Mesendoderm (in vitro differentiated cells): ENCODE data around the gene JARID2.
"Not testable (repeated sequence)": the region's sequence is repeated elsewhere in the genome, so short reads cannot be mapped to it uniquely, and the experiment has no call there.

Source experiments
- DNase-seq: peaks from one replicate; pipeline ENCODE4 v3.0.0; 2013
- H2AK5ac ChIP-seq: 2 replicates; pipeline ENCODE4 v1.6.1; 2013; ENCODE audit warnings: low read length, inconsistent platforms
- H2BK120ac ChIP-seq: 2 replicates; pipeline ENCODE4 v1.6.1; 2013; ENCODE audit warnings: low read depth, mild to moderate bottlenecking, low read length, moderate library complexity, mixed read lengths
- H2BK15ac ChIP-seq: replicated peaks from 2 replicates; pipeline ENCODE4 v1.6.1; 2013; ENCODE audit warnings: low read depth, mild to moderate bottlenecking, moderate library complexity
- H2BK5ac ChIP-seq: 2 replicates; pipeline ENCODE4 v1.6.1; 2013; ENCODE audit warnings: low read length, inconsistent platforms
- H3K18ac ChIP-seq: 2 replicates; pipeline ENCODE4 v1.6.1; 2013; ENCODE audit warnings: mild to moderate bottlenecking, low read length, mixed read lengths
- H3K23ac ChIP-seq: one replicate; pipeline ENCODE4 v1.6.1; 2013; ENCODE audit warnings: low read length
- H3K27ac ChIP-seq: 2 replicates; pipeline ENCODE4 v1.5.1; 2013; ENCODE audit warnings: low read depth, mild to moderate bottlenecking, inconsistent platforms, low read length, moderate library complexity
- H3K27me3 ChIP-seq: 2 replicates; pipeline ENCODE4 v1.6.1; 2013; ENCODE audit warnings: low read length, control low read depth, mild to moderate bottlenecking, inconsistent platforms; ENCODE audit not compliant: insufficient read depth, poor library complexity
- H3K36me3 ChIP-seq: 2 replicates; pipeline ENCODE4 v1.6.1; 2013; ENCODE audit warnings: low read length, inconsistent platforms; ENCODE audit not compliant: control insufficient read depth, insufficient read depth
- H3K4ac ChIP-seq: one replicate; pipeline ENCODE4 v1.6.1; 2013; ENCODE audit warnings: low read depth, mild to moderate bottlenecking, low read length, moderate library complexity
- H3K4me1 ChIP-seq: 2 replicates; pipeline ENCODE4 v1.6.1; 2013; ENCODE audit warnings: low read depth, low read length, inconsistent platforms; ENCODE audit not compliant: control insufficient read depth
- H3K4me2 ChIP-seq: 2 replicates; pipeline ENCODE4 v1.6.1; 2013; ENCODE audit warnings: low read length
- H3K4me3 ChIP-seq: 2 replicates; pipeline ENCODE4 v1.5.1; 2013; ENCODE audit warnings: mild to moderate bottlenecking, low read length
- H3K56ac ChIP-seq: one replicate; pipeline ENCODE4 v1.6.1; 2013; ENCODE audit warnings: low read length
- H3K79me1 ChIP-seq: 2 replicates; pipeline ENCODE4 v1.6.1; 2013; ENCODE audit warnings: low read length, inconsistent platforms
- H3K79me2 ChIP-seq: 2 replicates; pipeline ENCODE4 v1.6.1; 2013; ENCODE audit warnings: mild to moderate bottlenecking, low read length; ENCODE audit not compliant: control insufficient read depth, insufficient read depth
- H3K9ac ChIP-seq: 2 replicates; pipeline ENCODE4 v1.6.1; 2013; ENCODE audit warnings: low read length, inconsistent platforms
- H4K5ac ChIP-seq: one replicate; pipeline ENCODE4 v1.6.1; 2013; ENCODE audit warnings: low read length
- H4K8ac ChIP-seq: one replicate; pipeline ENCODE4 v1.6.1; 2013; ENCODE audit warnings: low read depth, mild to moderate bottlenecking, control low read depth, low read length, moderate library complexity
- WGBS: extraction: QIAGEN DNeasy Blood & Tissue Kit; methylation state at CpG from one replicate; pipeline ENCODE4 v1.1.7; 2013; ENCODE audit warnings: low lambda C conversion rate, missing lambda C conversion rate; ENCODE audit not compliant: insufficient coverage; ENCODE audit errors: extremely low coverage; 5-methylcytosine and 5-hydroxymethylcytosine counted together

The JARID2 gene

DNA sequence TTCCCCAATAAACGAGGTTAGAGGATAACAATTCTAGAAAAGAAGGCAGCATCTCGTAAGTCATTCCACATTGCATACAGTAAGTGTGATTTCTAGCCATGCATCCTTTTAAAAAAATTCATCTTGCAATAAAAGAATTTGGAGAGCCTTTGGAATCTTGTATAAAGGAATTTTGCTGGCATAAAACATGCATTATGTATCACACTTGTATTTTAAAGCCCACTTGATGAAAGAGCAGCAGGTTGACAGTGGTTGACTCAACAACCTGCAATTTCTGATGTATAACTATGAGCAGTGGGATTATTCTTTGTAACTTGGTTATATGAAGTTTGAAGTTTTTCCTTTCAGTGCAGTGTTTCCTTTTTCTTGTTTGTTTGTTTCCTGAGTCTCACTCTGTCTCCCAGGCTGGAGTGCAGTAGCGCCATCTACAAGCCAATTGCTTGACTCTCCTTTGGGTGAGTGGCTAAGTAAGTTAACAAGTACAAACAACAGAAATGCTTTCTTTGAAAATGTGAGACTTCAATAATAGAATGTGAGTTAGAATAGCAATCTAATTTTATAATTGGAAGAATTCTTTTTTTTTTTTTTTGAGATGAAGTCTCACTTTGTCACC, 39.9 kb downstream of the JARID2 start:
- WGBS, result no CpG with 5 or more reads among the region's 3 CpGs
- Histone ChIP-seq H4K8ac (no peak overlapping the region), H3K27me3 (no peaks in the 10 kb centered on the region), H3K79me1 (no peaks in the 10 kb centered on the region), H3K36me3 (no peaks in the 10 kb centered on the region), H3K23ac (no peak overlapping the region), H2BK5ac (no peak overlapping the region), H3K79me2 (peaks cover 83% of the 10 kb centered on the region), H2AK5ac (no peak overlapping the region), H3K56ac (no peak overlapping the region), H4K5ac (no peak overlapping the region), H3K4ac (no peak overlapping the region), H3K27ac (no peak overlapping the region), H2BK120ac (no peak overlapping the region), H3K4me3 (no peak overlapping the region), H3K4me1 (peaks cover 2% of the 10 kb centered on the region), H3K4me2 (no peak overlapping the region), H3K18ac (no peak overlapping the region), H2BK15ac (no peak overlapping the region), H3K9ac (no peak overlapping the region)
- no peak for DNase-seq

DNA sequence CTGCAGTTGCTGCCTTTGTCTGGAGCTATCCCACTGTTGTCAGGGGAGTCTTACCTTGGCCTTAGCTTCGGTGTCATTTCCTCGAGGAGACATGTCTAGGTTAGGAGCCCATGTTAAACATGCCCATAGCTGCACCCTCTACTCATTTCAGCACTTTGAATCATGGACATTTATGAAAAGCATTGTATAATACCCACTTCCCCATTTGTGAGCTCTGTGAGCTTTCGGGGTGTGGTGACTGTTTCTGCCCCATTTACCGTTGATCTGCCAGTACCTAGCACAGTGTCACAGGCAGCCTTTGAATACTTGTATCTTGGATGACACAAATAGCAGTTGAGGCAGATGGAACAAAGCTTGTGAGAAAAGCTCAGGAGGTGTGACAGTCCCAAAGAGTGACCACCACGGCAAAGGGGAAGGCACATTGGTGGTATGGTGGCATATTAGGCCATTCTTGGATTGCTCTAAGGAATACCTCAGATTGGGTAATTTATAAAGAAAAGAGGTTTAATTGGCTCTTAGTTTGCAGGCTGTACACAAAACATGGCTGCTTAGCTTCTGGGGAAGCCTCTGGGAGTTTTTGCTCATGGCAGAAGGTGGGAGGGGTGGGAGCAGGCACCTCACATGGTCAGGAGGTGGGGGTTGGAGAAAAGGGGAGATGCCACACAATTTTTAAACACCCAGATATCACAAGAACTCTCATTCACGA, 42.0 kb downstream of the JARID2 start:
- no peak for DNase-seq

DNA sequence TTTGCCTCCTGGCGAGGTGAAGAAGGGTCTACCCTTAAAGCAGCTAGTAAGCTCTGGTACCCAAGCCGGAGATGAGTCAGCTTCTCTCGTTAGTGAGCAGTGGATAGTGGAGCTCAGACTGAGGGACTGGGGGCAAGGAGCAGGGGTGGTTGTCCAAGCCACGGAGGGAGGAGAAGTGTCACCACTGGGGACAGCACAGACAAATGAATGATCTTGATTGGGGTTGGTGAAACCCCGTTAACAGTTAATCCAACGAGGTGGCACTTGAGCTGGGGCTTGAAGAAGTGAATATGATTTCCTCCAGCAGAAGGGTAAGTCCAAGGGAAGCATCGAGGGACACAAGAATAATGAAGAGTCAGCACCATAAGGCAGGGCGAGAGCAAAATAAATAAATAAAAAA, 43.0 kb downstream of the JARID2 start:
- no peak overlapping the region for H3K9ac ChIP-seq
- peaks cover 84% of the 10 kb centered on the region for H3K79me2 ChIP-seq
- no peak overlapping the region for H3K18ac ChIP-seq
- WGBS, result no CpG with 5 or more reads among the region's 8 CpGs
- H3K4me2 ChIP-seq, result no peak overlapping the region
- no peak overlapping the region for H3K27ac ChIP-seq
- H4K8ac ChIP-seq, result no peak overlapping the region
- peaks cover 6% of the 10 kb centered on the region for H3K79me1 ChIP-seq
- H3K27me3 ChIP-seq, result no peaks in the 10 kb centered on the region
- no peaks in the 10 kb centered on the region for H3K4me1 ChIP-seq
- H2BK15ac ChIP-seq, result no peak overlapping the region
- no peak overlapping the region for H2BK5ac ChIP-seq
- H3K4me3 ChIP-seq, result no peak overlapping the region
- H3K56ac ChIP-seq, result no peak overlapping the region
- no peak overlapping the region for H3K4ac ChIP-seq
- H3K36me3 ChIP-seq, result no peaks in the 10 kb centered on the region
- DNase-seq, result no peak
- H2BK120ac ChIP-seq, result no peak overlapping the region
- no peak overlapping the region for H3K23ac ChIP-seq
- H2AK5ac ChIP-seq, result no peak overlapping the region
- H4K5ac ChIP-seq, result no peak overlapping the region

More for the DNA sequence above, 42.0 kb downstream of the JARID2 start:
- H3K79me1 ChIP-seq, result peaks cover 1% of the 10 kb centered on the region
- no peak overlapping the region for H3K4me2 ChIP-seq
- H4K8ac ChIP-seq, result no peak overlapping the region
- no peak overlapping the region for H3K56ac ChIP-seq
- H3K27me3 ChIP-seq, result no peaks in the 10 kb centered on the region
- no peak overlapping the region for H2BK15ac ChIP-seq
- no peak overlapping the region for H3K18ac ChIP-seq
- no peaks in the 10 kb centered on the region for H3K36me3 ChIP-seq
- H4K5ac ChIP-seq, result no peak overlapping the region
- H3K4ac ChIP-seq, result no peak overlapping the region
- H2AK5ac ChIP-seq, result no peak overlapping the region
- H2BK120ac ChIP-seq, result no peak overlapping the region
- H3K4me1 ChIP-seq, result no peaks in the 10 kb centered on the region
- H3K4me3 ChIP-seq, result no peak overlapping the region
- no peak overlapping the region for H3K9ac ChIP-seq
- no peak overlapping the region for H3K27ac ChIP-seq
- WGBS, result no CpG with 5 or more reads among the region's 6 CpGs
- H3K79me2 ChIP-seq, result peaks cover 81% of the 10 kb centered on the region
- H3K23ac ChIP-seq, result no peak overlapping the region
- no peak overlapping the region for H2BK5ac ChIP-seq

GRCh38 chr6:15289456-15289855, 43.6 kb downstream of the JARID2 start:
- not testable (repeated sequence) for H3K4me3 ChIP-seq, H3K4me2 ChIP-seq, DNase-seq, H3K4ac ChIP-seq, H3K36me3 ChIP-seq, H3K56ac ChIP-seq, H3K9ac ChIP-seq, H2BK5ac ChIP-seq, H3K27ac ChIP-seq, H3K23ac ChIP-seq, H2AK5ac ChIP-seq, H3K79me1 ChIP-seq, H3K18ac ChIP-seq, H4K5ac ChIP-seq, H4K8ac ChIP-seq, H3K4me1 ChIP-seq, H2BK15ac ChIP-seq, H2BK120ac ChIP-seq, H3K27me3 ChIP-seq
- no CpG with 5 or more reads among the region's 7 CpGs for WGBS
- peaks cover 84% of the 10 kb centered on the region for H3K79me2 ChIP-seq

DNA sequence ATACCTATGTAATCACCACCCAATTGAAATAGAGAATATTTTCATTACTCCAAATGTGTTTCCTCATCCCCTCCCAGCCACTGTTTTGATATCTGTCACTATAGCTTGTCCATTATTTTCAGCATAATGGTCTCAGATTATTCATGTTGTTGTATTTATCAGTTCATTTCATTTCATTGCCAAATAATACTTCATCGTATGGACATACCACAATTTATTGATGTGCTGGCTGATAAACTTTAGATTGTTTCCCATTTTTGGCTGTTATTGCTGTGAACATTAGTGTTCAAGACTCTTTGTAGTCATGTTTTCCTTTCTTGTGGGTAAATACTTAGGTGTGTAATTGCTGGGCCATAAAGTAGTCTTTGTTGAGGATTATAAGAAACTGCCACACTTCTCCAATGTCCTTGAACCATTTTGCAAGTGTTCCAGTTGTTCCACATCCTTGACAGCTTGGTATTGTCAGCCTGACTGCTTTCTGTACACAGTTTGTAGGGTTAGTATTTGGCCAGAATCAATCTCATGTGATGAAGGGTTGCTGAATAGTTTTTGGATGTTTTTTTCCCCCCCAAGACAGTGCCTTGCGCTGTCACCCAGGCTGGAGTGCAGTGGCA, 44.3 kb downstream of the JARID2 start:
- Histone ChIP-seq H2BK15ac (no peak overlapping the region), H3K9ac (no peak overlapping the region), H3K36me3 (no peaks in the 10 kb centered on the region), H4K5ac (no peak overlapping the region), H2BK5ac (no peak overlapping the region), H3K27ac (no peak overlapping the region), H2BK120ac (no peak overlapping the region), H3K18ac (no peak overlapping the region), H2AK5ac (no peak overlapping the region), H3K27me3 (no peaks in the 10 kb centered on the region), H3K4me2 (no peak overlapping the region), H3K56ac (no peak overlapping the region), H3K23ac (no peak overlapping the region), H3K4me3 (no peak overlapping the region), H4K8ac (no peak overlapping the region), H3K79me1 (peaks cover 9% of the 10 kb centered on the region), H3K4ac (no peak overlapping the region), H3K4me1 (no peaks in the 10 kb centered on the region), H3K79me2 (peaks cover 83% of the 10 kb centered on the region)
- DNase-seq, result no peak
- WGBS, result no CpG with 5 or more reads among the region's 2 CpGs
